HepG2 (cell line): Measurements from ENCODE around the gene ATP10A. TPM values are rescaled to one million over a fixed set of nuclear protein-coding genes. Genes with fewer than 3 reads are reported as not detected.

Experiments
- ATAC-seq: fragments of 200-7000 bp; cut with Tn5 transposase; 3 replicates; pipeline ENCODE4 v1.9.1; 2020; ENCODE audit warnings: mild to moderate bottlenecking, moderate library complexity
- BruUV-seq: library from RNA; stranded (reverse); fragments of 400-500 nt; replicated peaks from 2 replicates; lab custom pipeline; 2021; lab: Mats Ljungman, UMichigan
- CTCF ChIA-PET: fragments of 300-600 bp; formaldehyde crosslinking; extraction: SDS; loops from one replicate; lab custom pipeline; 2021; ENCODE audit warnings: low total read pairs, inconsistent platforms, low intra/inter-chr PET ratio; lab: Yijun Ruan, JAX
- POLR2A ChIA-PET: fragments of 350-600 bp; sonication (Branson Sonifier 250); formaldehyde crosslinking; loops from one replicate; lab custom pipeline; 2020; ENCODE audit warnings: antibody characterized with exemption, inconsistent platforms; lab: Yijun Ruan, JAX
- DNase-seq: peaks from one replicate; pipeline ENCODE4 v3.0.0-alpha.2; 2015; ENCODE audit warnings: low spot score
- FAIRE-seq: peaks from 3 replicates; lab custom pipeline; 2011; peaks lifted over from hg19 to GRCh38; lab: Jason Lieb, UNC
- H2AFZ ChIP-seq: one replicate; pipeline ENCODE4 v1.6.1; 2011; ENCODE audit warnings: low read length, inconsistent platforms
- H3K27ac ChIP-seq: fragments of 300-600 bp; 3 replicates; pipeline ENCODE4 v1.8.0; 2011; ENCODE audit warnings: mixed run types, mild to moderate bottlenecking, mixed read lengths, low read length, inconsistent platforms; ENCODE audit not compliant: insufficient read depth; ENCODE audit errors: extremely low read length
- H3K27me3 ChIP-seq, 2 experiments: fragments of 200-600 bp in 1 of 2; 2 replicates in 1 of 2; 3 replicates in 1 of 2; pipeline versions ENCODE4 v1.6.0 to v1.8.0; 2011; ENCODE audit warnings: low read length in 2 of 2, mild to moderate bottlenecking in 2 of 2, moderate library complexity in 2 of 2, inconsistent platforms in 1 of 2; ENCODE audit not compliant: insufficient read depth in 2 of 2, control insufficient read depth in 1 of 2
- H3K36me3 ChIP-seq, 2 experiments: fragments of 200-600 bp in 1 of 2; replicated peaks in 1 of 2; 2 replicates in 1 of 2; 3 replicates in 1 of 2; pipeline versions ENCODE4 v1.5.1 to v1.8.0; 2011; ENCODE audit warnings: low read length in 2 of 2, inconsistent platforms in 1 of 2; ENCODE audit not compliant: insufficient read depth in 2 of 2, control insufficient read depth in 1 of 2
- H3K4me1 ChIP-seq: 2 replicates; pipeline ENCODE4 v1.5.1; 2012; ENCODE audit warnings: low read length, inconsistent platforms; ENCODE audit not compliant: insufficient read depth
- H3K4me2 ChIP-seq: 2 replicates; pipeline ENCODE4 v1.6.0; 2011; ENCODE audit warnings: low read depth, low read length, inconsistent platforms
- H3K4me3 ChIP-seq, 3 experiments: fragments of 200-600 bp in 1 of 3; sonication (generic), shearing (Covaris generic) in 1 of 3; replicated peaks in 1 of 3; 2 replicates each; pipeline ENCODE4 v1.5.1; 2011 to 2016; ENCODE audit warnings: low read length in 3 of 3, inconsistent platforms in 2 of 3, low read depth in 2 of 3, mild to moderate bottlenecking in 2 of 3, control low read depth in 1 of 3, mixed read lengths in 1 of 3; ENCODE audit not compliant: insufficient read depth in 1 of 3
- H3K79me2 ChIP-seq: one replicate; pipeline ENCODE4 v1.6.1; 2011; ENCODE audit warnings: low read length, inconsistent platforms; ENCODE audit not compliant: insufficient read depth
- H3K9ac ChIP-seq: 2 replicates; pipeline ENCODE4 v1.6.0; 2011; ENCODE audit warnings: mild to moderate bottlenecking, low read depth, low read length, inconsistent platforms; ENCODE audit not compliant: insufficient read depth
- H3K9me3 ChIP-seq: 2 replicates; pipeline ENCODE4 v1.5.1; 2012; ENCODE audit warnings: mild to moderate bottlenecking, low read length
- H4K20me1 ChIP-seq: 2 replicates; pipeline ENCODE4 v1.6.0; 2011; ENCODE audit warnings: inconsistent platforms, mild to moderate bottlenecking, low read length, moderate library complexity; ENCODE audit not compliant: insufficient read depth
- ATF2 ChIP-seq: sonication (generic); formaldehyde crosslinking; IDR thresholded peaks from 2 replicates; pipeline ENCODE4 v1.4.0; 2020; ENCODE audit warnings: missing genetic modification reagents
- CBFB ChIP-seq: sonication (generic); formaldehyde crosslinking; IDR thresholded peaks from 2 replicates; pipeline ENCODE4 v1.4.0; 2020; ENCODE audit warnings: missing genetic modification reagents
- CBX1 ChIP-seq: IDR thresholded peaks from one replicate; pipeline ENCODE4 v1.6.1; 2016; ENCODE audit warnings: antibody characterized with exemption, low read depth
- CEBPB ChIP-seq: IDR thresholded peaks from 2 replicates; pipeline ENCODE4 v1.6.1; 2011; ENCODE audit warnings: low read depth, low read length, improper control_type of control experiment, borderline replicate concordance
- FOSL1 ChIP-seq: sonication (generic); formaldehyde crosslinking; IDR thresholded peaks from 2 replicates; pipeline ENCODE4 v1.9.0; 2021; ENCODE audit warnings: missing genetic modification reagents, borderline replicate concordance
- HMG20A ChIP-seq: IDR thresholded peaks from 2 replicates; pipeline ENCODE4 v1.6.1; 2016; ENCODE audit warnings: borderline replicate concordance
- HMGXB4 ChIP-seq, 2 experiments: sonication (generic) in 1 of 2; formaldehyde crosslinking in 1 of 2; IDR thresholded peaks; 2 replicates each; pipeline versions ENCODE4 v1.4.0 to v1.6.1; 2018 to 2020; ENCODE audit warnings: missing genetic modification reagents in 2 of 2, borderline replicate concordance in 1 of 2, low read depth in 1 of 2, mild to moderate bottlenecking in 1 of 2, missing biosample characterization in 1 of 2
- KMT2B ChIP-seq: IDR thresholded peaks from 2 replicates; pipeline ENCODE4 v1.6.1; 2016; ENCODE audit warnings: missing genetic modification reagents, missing compliant biosample characterization
- ZNF17 ChIP-seq: sonication (generic); formaldehyde crosslinking; IDR thresholded peaks from 2 replicates; pipeline ENCODE4 v1.5.0; 2020; ENCODE audit warnings: mild to moderate bottlenecking, missing genetic modification reagents
- WGBS: methylation state at CpG from one replicate; pipeline ENCODE4 v1.1.6; 2017; ENCODE audit warnings: low lambda C conversion rate; 5-methylcytosine and 5-hydroxymethylcytosine counted together
- in situ Hi-C: cut with HindIII; loops from 2 replicates; pipeline ENCODE4 v1.10.0; 2017; ENCODE audit warnings: low pct_unique_long_range_greater_than_20kb; ENCODE audit not compliant: extremely low pct_ligation_motif_present
- intact Hi-C: fragments of 100-400 bp; cut with micrococcal nuclease; formaldehyde crosslinking; loops from one replicate; pipeline ENCODE4 v1.10.0; 2022; ENCODE audit not compliant: unreplicated experiment
- polyA plus RNA-seq, 8 experiments: library from polyadenylated mRNA; depleted of rRNA in 3 of 8; stranded (reverse) in 7 of 8; unstranded in 1 of 8; fragments of >200 nt; fragmentation: Illumina TruSeq in 4 of 8; extraction: Trizol in 4 of 8; gene quantifications; 2 replicates each; pipeline versions ENCODE4 v1.2.1 to v1.2.3, GENCODE V29; 2011 to 2016; ENCODE audit warnings: low read depth in 4 of 8, missing spikeins in 1 of 8, mixed read lengths in 1 of 8; ENCODE audit not compliant: insufficient read depth in 1 of 8
- total RNA-seq, 5 experiments: library from RNA; depleted of rRNA; stranded (reverse); fragments of >200 nt; fragmentation: Illumina TruSeq; extraction: Trizol; gene quantifications; 2 replicates each; pipeline ENCODE4 v1.2.3, GENCODE V29; 2016; ENCODE audit warnings: low read depth in 1 of 5
- TF ChIP-seq, protein P1 (sequence below): sonication (generic); formaldehyde crosslinking; IDR thresholded peaks from 2 replicates; pipeline ENCODE4 v1.8.1; 2023; ENCODE audit warnings: mild to moderate bottlenecking, missing genetic modification reagents, borderline replicate concordance

The ATP10A gene
- total and polyA plus RNA-seq, 2 of the 13 experiments (the other 11 are each of a cell fraction or from before 2014, with no cell fraction given), result 0.58 to 4.2 TPM

- CTCF ChIA-PET, result no interaction called here
- no peak overlapping the region for H3K27ac ChIP-seq
- TF ChIP-seq CBX1 (no peak), FOSL1 (no peak)
- TF ChIP-seq, protein P1, sequence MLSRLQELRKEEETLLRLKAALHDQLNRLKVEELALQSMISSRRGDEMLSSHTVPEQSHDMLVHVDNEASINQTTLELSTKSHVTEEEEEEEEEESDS (CRISPR knock-in tag), result no peak
- TF ChIP-seq, all 625 proteins: peak for 0
- WGBS, result 65% methylated on average over 9 of the region's 16 CpGs
- Histone ChIP-seq H3K4me3 (no peak overlapping the region), H3K4me2 (no peak overlapping the region), H2AFZ (no peak overlapping the region), H4K20me1 (no peaks in the 10 kb centered on the region), H3K9ac (no peak overlapping the region), H3K36me3 (no peaks in the 10 kb centered on the region), H3K9me3 (no peaks in the 10 kb centered on the region), H3K27me3 (peaks cover 0 to 3% of the 10 kb centered on the region in 2 experiments; a peak in 1 of 5 replicates), H3K4me1 (no peaks in the 10 kb centered on the region), H3K79me2 (no peaks in the 10 kb centered on the region)
- POLR2A ChIA-PET, result no interaction called here
- DNase-seq, result no peak
- BruUV-seq, result no TSS peak
- in situ Hi-C loops, result no loop called here
- no peak for FAIRE-seq
- intact Hi-C loops, result no loop called here
- no peak for ATAC-seq
These were observed 60.8 kb downstream of the ATP10A start for GRCh38 chr15:25802285-25802830.

DNA sequence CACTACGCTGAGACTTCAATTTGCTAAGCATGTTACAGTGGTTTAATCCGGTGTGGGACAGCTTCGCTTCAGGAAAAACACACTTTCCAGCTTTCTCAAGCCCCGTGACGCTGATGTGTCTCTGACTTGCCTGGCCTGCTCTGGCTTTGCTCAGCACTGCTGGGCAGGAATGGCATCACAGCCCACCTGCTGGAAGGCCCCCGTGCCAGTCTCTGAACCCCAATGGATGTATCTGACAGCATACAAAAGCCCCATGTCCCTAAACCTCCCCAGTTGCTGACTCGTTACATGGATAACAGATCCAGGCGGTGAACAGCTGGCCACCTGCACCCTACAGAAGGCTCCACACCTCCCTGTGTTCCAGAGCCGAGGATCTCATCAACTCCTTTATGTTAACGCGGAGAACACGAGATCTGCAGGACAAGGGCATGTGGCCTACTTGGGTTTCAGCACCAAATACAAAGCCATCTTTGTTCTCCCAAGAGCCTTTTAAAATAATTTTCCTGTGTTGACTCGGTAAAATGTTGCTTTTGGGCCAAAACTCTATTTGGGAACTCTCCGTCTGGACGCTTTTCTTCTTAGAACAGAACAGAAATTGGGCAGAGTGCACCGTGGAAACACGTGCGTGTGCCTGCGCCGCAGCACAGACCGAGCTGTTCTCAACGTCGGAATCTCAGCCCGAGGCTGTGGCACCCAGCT is 61.4 kb downstream of the ATP10A start:
- TF ChIP-seq CEBPB (no peak), HMGXB4 (CRISPR knock-in tag; IDR thresholded peaks at IDR 0.05; ENCODE audit: borderline replicate concordance in 1 of 2, low read depth in 1 of 2) (no peak), ATF2 (CRISPR knock-in tag) (no peak), CBFB (CRISPR knock-in tag) (no peak), HMG20A (CRISPR knock-in tag) (no peak), ZNF17 (CRISPR knock-in tag) (no peak), KMT2B (CRISPR knock-in tag) (no peak)
- Histone ChIP-seq H4K20me1 (no peaks in the 10 kb centered on the region), H3K9me3 (no peaks in the 10 kb centered on the region), H3K27ac (no peak overlapping the region), H3K4me1 (no peaks in the 10 kb centered on the region), H3K4me2 (no peak overlapping the region), H3K4me3 (no peak overlapping the region), H2AFZ (no peak overlapping the region), H3K79me2 (no peaks in the 10 kb centered on the region), H3K9ac (no peak overlapping the region), H3K36me3 (no peaks in the 10 kb centered on the region), H3K27me3 (peaks cover 0 to 3% of the 10 kb centered on the region in 2 experiments; a peak in 1 of 5 replicates)
- no peak for ATAC-seq
- ChIA-PET CTCF (no interaction called here), POLR2A (no interaction called here)
- no TSS peak for BruUV-seq
- in situ Hi-C loops, result no loop called here
- WGBS, result 66% methylated on average over 17 of the region's 24 CpGs
- DNase-seq, result no peak
- intact Hi-C loops, result no loop called here
- FAIRE-seq, result no peak
